NCI-H524 treated with DMSO at 0.1 percent for 48 hours (cell line): ENCODE results near the gene ASCL4.
"Not testable (repeated sequence)": the region's sequence is repeated elsewhere in the genome, so short reads cannot be mapped to it uniquely, and the experiment has no call there.

Experiments used
- DNase-seq: peaks from one replicate; lab custom pipeline; 2025; lab: John Stamatoyannopoulos, UW

The ASCL4 gene, protein sequence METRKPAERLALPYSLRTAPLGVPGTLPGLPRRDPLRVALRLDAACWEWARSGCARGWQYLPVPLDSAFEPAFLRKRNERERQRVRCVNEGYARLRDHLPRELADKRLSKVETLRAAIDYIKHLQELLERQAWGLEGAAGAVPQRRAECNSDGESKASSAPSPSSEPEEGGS

DNA sequence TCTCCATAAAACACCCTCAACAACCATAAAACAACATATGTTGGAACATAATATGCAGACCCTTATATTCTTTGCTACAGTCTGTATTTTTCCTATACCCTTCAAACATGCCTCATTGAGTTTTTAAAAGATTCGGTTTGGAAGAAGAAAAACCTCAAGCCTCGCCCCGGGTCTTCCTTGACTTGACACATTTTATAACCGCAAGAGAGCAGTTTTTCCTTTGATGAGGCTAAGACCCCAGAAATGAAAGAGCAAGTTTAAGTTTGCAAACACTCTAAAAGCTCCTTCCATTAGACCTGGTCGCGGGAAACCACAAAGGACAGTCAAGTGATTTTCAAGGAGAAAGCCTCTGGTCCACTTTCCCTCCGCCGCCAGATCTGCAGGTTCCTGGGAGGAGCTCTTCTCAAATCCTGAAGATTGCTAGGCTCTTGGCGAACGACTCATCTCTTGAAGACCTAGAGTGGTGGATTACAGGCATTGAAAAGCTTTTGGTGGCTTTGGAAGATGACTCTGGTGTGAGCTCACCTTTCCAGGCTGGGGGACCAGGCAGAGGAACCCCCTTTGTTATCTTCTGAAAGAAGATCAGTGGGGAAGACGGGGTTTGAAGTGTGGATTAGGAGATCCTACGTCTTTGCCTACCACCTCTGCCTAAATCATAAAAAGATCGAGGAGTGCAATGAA is at the start of gene ASCL4:
Gene ASCL4 (plus strand): TSS at position 356 of the 681 bp plus-strand sequence. CDS start 515 bp downstream, outside the sequence.
- no peak for DNase-seq

DNA sequence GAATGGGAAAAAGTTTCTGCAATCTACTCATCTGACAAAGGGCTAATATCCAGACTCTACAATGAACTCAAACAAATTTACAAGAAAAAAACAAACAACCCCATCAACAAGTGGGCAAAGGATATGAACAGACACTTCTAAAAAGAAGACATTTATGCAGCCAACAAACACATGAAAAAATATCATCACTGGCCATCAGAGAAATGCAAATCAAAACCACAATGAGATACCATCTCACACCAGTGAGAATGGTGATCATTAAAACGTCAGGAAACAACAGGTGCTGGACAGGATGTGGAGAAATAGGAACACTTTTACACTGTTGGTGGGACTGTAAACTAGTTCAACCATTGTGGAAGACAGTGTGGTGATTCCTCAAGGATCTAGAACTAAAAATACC is 47.2 kb upstream of the ASCL4 start:
- not testable (repeated sequence) for DNase-seq

GRCh38 chr12:107727742-107728141 is 46.8 kb upstream of the ASCL4 start:
- not testable (repeated sequence) for DNase-seq

DNA sequence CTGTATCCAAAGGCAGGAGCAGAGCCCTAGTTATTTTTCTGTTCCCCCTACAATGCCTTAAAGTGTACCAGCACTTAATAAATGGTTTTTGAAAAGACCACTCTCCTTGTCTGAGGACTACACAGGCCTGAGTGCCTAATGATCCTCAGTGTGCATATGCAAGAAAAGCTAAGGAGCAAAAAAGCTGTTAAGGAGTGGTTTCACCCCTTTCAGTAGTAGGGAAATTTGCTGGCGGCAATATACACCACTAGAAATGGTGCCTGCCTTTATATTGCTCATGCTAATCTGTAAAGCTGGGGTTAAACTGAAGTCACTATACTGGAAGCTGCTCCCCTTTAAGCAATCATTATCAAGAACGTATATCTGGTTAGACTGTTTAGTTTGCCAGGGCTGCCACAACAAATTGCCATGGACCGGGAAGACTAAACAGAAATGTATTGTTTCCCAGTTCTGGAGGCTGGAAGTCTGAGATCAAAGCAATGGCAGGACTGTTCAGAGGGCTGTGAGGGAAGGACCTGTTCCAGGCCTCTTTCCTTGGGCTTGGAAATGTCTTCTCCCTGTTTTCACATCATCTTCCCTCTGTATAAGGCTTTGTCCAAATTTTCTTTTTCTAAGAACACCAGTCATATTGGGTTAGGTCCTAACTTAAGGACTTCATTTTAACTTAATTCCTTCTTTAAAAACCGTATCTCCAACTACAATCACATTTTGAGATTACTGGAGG is 43.7 kb upstream of the ASCL4 start:
- no peak for DNase-seq

DNA sequence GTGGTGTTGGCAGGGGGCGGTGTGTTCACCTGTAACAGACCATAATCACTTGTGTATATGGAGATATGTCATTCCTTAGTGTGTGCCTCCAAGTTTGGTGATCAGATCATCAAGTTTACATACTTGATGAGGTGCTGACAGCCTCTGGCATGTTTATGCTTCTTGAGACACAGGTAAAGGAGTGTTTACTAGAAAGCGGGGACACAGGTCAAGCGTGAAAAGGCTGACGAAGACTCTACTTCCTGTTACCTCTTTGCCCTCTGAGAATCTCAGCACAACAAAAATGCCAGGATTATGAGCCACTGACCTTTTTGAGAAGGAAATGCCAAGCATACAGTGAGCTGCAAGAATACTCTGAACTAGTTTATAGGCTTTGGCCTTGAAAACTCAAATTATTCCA is 43.1 kb upstream of the ASCL4 start:
- DNase-seq: no peak

GRCh38 chr12:107732365-107732764 is 42.1 kb upstream of the ASCL4 start:
- no peak for DNase-seq

DNA sequence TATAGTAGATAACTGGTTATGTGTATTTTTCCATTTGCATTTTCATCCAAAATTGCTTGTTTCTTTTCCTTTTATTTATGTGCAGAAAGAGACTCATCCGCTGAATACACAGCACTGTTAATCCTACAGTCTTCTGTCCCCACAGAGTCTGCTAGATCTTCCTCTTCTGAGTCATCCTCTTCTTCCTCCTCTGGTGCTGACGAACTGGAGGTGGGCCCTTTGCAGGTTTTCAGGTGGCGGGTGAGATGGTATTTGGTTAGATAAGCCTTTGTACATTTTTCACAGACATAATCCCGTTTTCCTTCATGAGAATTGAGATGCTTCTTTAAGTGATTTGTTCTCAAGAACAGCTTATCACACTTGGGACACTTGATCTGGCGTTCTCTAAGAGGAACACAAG is 40.4 kb upstream of the ASCL4 start:
- no peak for DNase-seq

DNA sequence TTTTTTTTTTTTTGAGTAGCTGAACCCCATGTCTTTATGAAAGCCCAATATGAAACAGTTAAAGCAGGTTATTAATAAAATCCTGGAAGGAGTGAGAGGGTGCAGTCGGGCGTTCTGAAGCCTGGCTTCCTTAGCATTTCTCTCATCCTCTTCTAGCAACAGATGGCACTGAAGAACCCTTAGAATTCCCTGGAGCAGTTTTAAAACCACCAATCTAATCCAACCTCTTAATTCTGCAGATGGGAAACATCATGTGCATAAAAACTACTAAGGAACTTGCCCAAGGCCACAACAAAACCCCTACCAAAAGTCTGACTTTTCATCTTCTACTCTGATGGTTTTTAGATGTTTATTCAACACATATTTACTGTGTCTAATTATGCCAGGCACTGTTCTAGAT is 38.7 kb upstream of the ASCL4 start:
- peak; percentile 86 for DNase-seq

GRCh38 chr12:107736914-107737313 is 37.6 kb upstream of the ASCL4 start:
- DNase-seq: no peak

DNA sequence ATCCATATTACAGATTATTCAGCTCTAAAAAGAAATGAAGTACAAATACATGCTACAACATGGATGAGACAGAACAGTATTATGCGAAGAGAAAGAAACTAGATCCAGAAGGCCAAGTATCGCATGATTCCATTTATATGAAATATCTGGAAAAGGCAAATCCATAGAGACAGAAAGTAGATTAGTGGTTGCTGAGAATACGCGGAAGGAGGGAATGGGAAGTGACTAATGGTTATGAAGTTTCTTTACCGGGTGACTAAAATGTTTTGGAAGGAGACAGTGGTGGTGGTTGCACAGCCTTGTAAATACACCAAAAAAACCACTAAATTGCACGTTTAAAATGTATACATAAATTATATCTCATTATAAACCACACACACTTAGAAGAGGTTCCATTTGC is 26.0 kb upstream of the ASCL4 start:
- DNase-seq: no peak

DNA sequence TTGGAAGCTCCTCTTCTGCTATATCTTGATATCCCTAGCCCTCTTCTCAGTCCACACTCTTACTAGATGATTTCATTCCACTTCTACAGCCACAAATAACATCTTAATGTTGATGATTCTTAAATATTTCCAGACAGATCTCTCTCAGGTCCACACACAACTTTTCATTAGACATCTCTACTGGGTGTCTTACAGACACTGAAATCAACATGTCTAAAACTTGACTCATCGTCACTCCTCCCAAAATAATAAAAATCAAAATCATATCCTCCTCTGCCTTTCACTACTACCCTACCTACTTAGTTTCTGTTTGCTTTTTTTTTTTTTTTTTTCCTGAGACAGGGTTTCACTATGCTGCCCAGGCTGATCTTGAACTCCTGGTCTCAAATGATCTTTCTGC is 25.4 kb upstream of the ASCL4 start:
- no peak for DNase-seq

- DNase-seq: no peak
These were observed 15.1 kb upstream of the ASCL4 start for GRCh38 chr12:107759410-107759809.

DNA sequence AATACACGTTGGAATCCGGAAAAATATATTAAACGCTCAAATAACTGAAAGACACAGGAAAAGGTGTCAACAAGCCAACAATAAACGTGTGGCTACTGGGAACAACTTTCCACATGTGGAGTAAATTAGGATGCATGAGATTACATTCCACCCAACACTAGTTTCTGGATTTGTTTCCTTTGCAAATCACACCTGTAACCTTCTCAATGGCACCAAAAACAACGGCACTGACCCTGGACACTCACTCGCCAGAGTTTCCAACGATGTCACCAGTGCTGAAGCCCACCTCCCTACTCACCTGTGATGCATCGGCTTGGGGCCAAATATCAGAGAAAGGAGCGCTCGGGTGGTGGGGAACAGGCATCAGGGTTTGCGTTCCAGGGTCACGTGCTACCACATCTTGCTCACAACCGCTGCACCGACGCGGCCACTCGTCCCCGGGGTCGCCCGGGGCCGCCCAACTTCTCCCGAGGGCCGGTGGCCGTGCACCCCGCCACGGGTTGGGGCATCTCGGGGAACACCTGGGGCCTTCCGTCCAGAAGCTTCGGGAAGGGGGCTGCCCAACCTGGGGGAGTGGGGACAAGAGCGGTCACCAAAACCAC is 14.2 kb upstream of the ASCL4 start:
- no peak for DNase-seq

- DNase-seq: peak; percentile 48
These were observed 13.5 kb upstream of the ASCL4 start, which contains the start of gene PRDM4 for GRCh38 chr12:107760809-107761501. TSS of gene PRDM4 (minus strand) at chr12:107761137. CDS start at chr12:107760515, 622 bp downstream.

- no peak for DNase-seq
These were observed 13.0 kb upstream of the ASCL4 start for GRCh38 chr12:107761502-107761904.

DNA sequence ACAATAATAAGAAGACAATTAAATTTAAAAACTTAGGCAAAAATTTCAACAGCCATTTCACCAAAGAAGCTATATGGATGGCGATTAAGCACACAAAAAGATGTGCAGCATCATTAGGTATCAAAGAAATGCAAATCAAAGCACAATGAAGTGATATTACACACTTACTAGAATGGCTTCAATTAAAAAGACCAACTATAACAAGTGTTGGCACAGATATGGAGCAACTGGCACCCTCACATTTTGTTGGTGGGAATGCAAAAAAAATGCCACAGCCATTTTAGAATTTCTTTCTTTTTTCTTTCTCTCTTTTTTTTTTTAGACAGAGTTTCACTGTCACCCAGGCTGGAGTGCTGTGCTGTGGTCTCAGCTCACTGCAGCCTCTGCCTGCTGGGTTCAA is 11.6 kb upstream of the ASCL4 start:
- DNase-seq: no peak

GRCh38 chr12:107764626-107765025 is 9.9 kb upstream of the ASCL4 start:
- no peak for DNase-seq

DNA sequence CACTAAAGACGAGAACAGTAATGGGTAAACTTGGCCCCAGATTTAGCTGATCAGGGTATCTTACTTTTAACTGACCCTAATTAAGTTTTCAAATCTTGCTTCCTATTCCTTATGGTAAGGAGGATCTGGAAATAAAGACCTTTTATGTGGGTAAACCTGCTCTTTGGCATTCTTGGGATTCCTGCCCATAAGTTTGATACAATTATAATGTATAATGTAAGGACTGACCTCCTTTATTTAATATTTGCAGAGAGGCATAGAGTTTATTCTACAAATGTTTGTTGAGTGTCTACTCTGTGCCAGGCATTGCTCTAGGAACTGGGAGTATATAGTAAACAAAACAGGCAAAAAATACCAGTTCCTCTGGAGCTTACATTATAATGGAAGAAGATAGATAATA is 9.2 kb upstream of the ASCL4 start:
- no peak for DNase-seq

DNA sequence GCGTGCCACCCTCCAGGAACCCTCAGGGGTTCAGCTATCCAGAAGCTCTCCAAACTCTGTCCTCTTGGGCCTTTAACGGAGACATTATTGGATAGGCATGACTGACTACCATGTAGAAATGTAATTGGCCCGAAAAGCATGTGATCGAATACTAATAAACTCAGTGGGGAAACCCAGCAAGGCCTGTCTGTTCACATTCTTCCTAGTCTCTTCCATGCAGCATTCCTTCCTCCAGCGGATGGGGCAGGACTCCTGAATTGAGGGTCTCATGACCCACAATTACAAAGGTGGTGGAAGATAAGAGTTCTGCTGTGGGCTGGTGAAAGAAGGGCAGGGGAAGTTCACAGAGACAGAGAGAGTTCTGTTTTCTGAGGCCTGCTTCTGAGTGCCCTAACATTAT is 7.0 kb upstream of the ASCL4 start:
- DNase-seq: no peak

GRCh38 chr12:107775093-107775721 is 703 bp downstream of the ASCL4 start:
- no peak for DNase-seq

DNA sequence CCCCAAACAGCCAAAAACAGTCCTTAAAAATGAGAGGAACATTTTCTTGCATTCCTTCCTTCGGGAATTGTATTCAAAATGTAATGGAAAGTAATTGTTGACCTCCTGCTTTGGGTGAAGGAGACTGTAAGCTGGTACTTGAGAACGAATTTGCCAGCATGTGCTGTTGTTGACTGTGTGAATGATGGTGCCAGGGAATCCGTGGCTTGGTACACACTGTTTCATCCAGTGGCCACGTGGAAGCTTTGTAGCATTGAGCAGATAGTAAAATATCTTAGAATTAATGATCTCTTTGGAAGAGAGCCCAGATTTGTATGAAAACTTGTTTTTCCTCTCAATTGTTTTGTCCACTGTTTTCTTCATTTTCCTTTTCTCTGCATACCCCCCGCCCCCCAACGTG is 1.7 kb downstream of the ASCL4 start:
- no peak for DNase-seq
